Liver (tissue), 9 donors: ENCODE data around the gene CYP2C8. TPM values are rescaled to one million over a fixed set of nuclear protein-coding genes. Genes with fewer than 3 reads are reported as not detected.

Source experiments
- DNase-seq: peaks from one replicate; pipeline ENCODE4 v3.0.0-alpha.2; 2017; ENCODE audit warnings: low spot score
- H3K27ac ChIP-seq, 2 donors: one replicate each; pipeline ENCODE4 v1.7.0; 2013; ENCODE audit warnings: inconsistent platforms in 2 of 2, low read length in 2 of 2, control low read depth in 1 of 2, low read depth in 1 of 2, mild to moderate bottlenecking in 1 of 2
- H3K27me3 ChIP-seq, 4 donors: one replicate each; pipeline versions ENCODE4 v1.6.1 to v1.7.0; 2013; ENCODE audit warnings: low read length in 3 of 4, inconsistent platforms in 1 of 4, mild to moderate bottlenecking in 1 of 4, moderate library complexity in 1 of 4; ENCODE audit not compliant: control insufficient read depth in 4 of 4, insufficient read depth in 4 of 4
- H3K36me3 ChIP-seq, 4 donors: one replicate each; pipeline versions ENCODE4 v1.6.1 to v1.7.0; 2013; ENCODE audit warnings: low read length in 3 of 4, mild to moderate bottlenecking in 3 of 4, low read depth in 1 of 4, moderate library complexity in 1 of 4; ENCODE audit not compliant: control insufficient read depth in 4 of 4, insufficient read depth in 3 of 4
- H3K4me1 ChIP-seq, 4 donors: one replicate each; pipeline versions ENCODE4 v1.6.1 to v1.7.0; 2013; ENCODE audit warnings: low read length in 3 of 4, mild to moderate bottlenecking in 3 of 4, moderate library complexity in 1 of 4; ENCODE audit not compliant: control insufficient read depth in 4 of 4, insufficient read depth in 4 of 4
- H3K4me3 ChIP-seq, 3 donors: one replicate each; pipeline versions ENCODE4 v1.6.1 to v1.7.0; 2013; ENCODE audit warnings: low read length in 3 of 3, control low read depth in 1 of 3, low read depth in 1 of 3, mild to moderate bottlenecking in 1 of 3
- H3K9ac ChIP-seq, 2 donors: one replicate each; pipeline ENCODE4 v1.7.0; 2013; ENCODE audit warnings: low read length in 2 of 2, mild to moderate bottlenecking in 2 of 2, moderate library complexity in 2 of 2, control low read depth in 1 of 2, low read depth in 1 of 2
- H3K9me3 ChIP-seq, 4 donors: one replicate each; pipeline versions ENCODE4 v1.6.1 to v1.7.0; 2013; ENCODE audit warnings: low read length in 3 of 4; ENCODE audit not compliant: control insufficient read depth in 4 of 4
- CTCF ChIP-seq: fragments of 150-350 bp; IDR thresholded peaks from 2 replicates; pipeline ENCODE4 v1.5.1; 2017; ENCODE audit warnings: improper control_type of control experiment, low read depth, low read length; ENCODE audit not compliant: missing input control
- EGR1 ChIP-seq, 2 donors: IDR thresholded peaks; 2 replicates each; pipeline ENCODE4 v1.6.1; 2016 to 2018; ENCODE audit warnings: antibody characterized with exemption in 2 of 2, low read depth in 2 of 2
- FOXA1 ChIP-seq: IDR thresholded peaks from 2 replicates; pipeline ENCODE4 v1.6.1; 2016; ENCODE audit warnings: antibody characterized with exemption
- FOXA2 ChIP-seq: IDR thresholded peaks from 2 replicates; pipeline ENCODE4 v1.6.1; 2016; ENCODE audit warnings: antibody characterized with exemption
- GABPA ChIP-seq, 2 donors: IDR thresholded peaks in 1 of 2; conservative IDR thresholded peaks in 1 of 2; 2 replicates each; pipeline ENCODE4 v1.6.1; 2016; ENCODE audit warnings: antibody characterized with exemption in 2 of 2, mild to moderate bottlenecking in 1 of 2, moderate library complexity in 1 of 2
- HNF4A ChIP-seq, 2 donors: conservative IDR thresholded peaks; 2 replicates each; pipeline ENCODE4 v1.6.1; 2016; ENCODE audit warnings: antibody characterized with exemption in 2 of 2, mild to moderate bottlenecking in 2 of 2
- HNF4G ChIP-seq: IDR thresholded peaks from 2 replicates; pipeline ENCODE4 v1.6.1; 2016; ENCODE audit warnings: antibody characterized with exemption
- JUND ChIP-seq, 2 donors: IDR thresholded peaks; 2 replicates each; pipeline ENCODE4 v1.6.1; 2016; ENCODE audit warnings: antibody characterized with exemption in 2 of 2
- MAX ChIP-seq: IDR thresholded peaks from 2 replicates; pipeline ENCODE4 v1.6.1; 2016; ENCODE audit warnings: antibody characterized with exemption
- NR2F2 ChIP-seq: IDR thresholded peaks from 2 replicates; pipeline ENCODE4 v1.6.1; 2016; ENCODE audit warnings: antibody characterized with exemption
- RAD21 ChIP-seq, 2 donors: IDR thresholded peaks; 2 replicates each; pipeline ENCODE4 v1.6.1; 2016; ENCODE audit warnings: antibody characterized with exemption in 2 of 2, mild to moderate bottlenecking in 2 of 2
- RXRA ChIP-seq, 2 donors: IDR thresholded peaks; 2 replicates each; pipeline ENCODE4 v1.6.1; 2017 to 2018; ENCODE audit warnings: antibody characterized with exemption in 2 of 2, mild to moderate bottlenecking in 1 of 2
- SP1 ChIP-seq: IDR thresholded peaks from 2 replicates; pipeline ENCODE4 v1.6.1; 2018; ENCODE audit warnings: antibody characterized with exemption, mild to moderate bottlenecking
- TAF1 ChIP-seq: conservative IDR thresholded peaks from 2 replicates; pipeline ENCODE4 v1.6.1; 2016; ENCODE audit warnings: antibody characterized with exemption, mild to moderate bottlenecking
- YY1 ChIP-seq: IDR thresholded peaks from 2 replicates; pipeline ENCODE4 v1.6.1; 2016; ENCODE audit warnings: antibody characterized with exemption, mild to moderate bottlenecking
- WGBS: extraction: QIAGEN DNeasy Blood & Tissue Kit; methylation state at CpG from one replicate; pipeline ENCODE4 v1.1.7; 2013; 5-methylcytosine and 5-hydroxymethylcytosine counted together
- polyA plus RNA-seq, 2 donors: library from polyadenylated mRNA; stranded (reverse) in 1 of 2; unstranded in 1 of 2; fragments of 200-250 nt in 1 of 2; fragments of >200 nt in 1 of 2; fragmentation: Nextera tagmentation in 1 of 2; extraction: Ambion mirVana in 1 of 2; gene quantifications; one replicate each; pipeline versions ENCODE4 v1.2.1 to v1.2.3, GENCODE V29; 2013 to 2015
- total RNA-seq, 2 donors: library from RNA; depleted of rRNA; stranded (reverse); fragments of >200 nt; gene quantifications; one replicate each; pipeline ENCODE4 v1.2.3, GENCODE V29; 2014
- TF ChIP-seq, protein P1 (sequence below): IDR thresholded peaks from 2 replicates; pipeline ENCODE4 v1.6.1; 2016; ENCODE audit warnings: antibody characterized with exemption
- TF ChIP-seq, protein P2 (sequence below): IDR thresholded peaks from 2 replicates; pipeline ENCODE4 v1.6.1; 2016; ENCODE audit warnings: antibody characterized with exemption
- TF ChIP-seq, protein P3 (sequence below): IDR thresholded peaks from 2 replicates; pipeline ENCODE4 v1.6.1; 2016; ENCODE audit warnings: antibody characterized with exemption, mild to moderate bottlenecking
- donor health status: healthy.
- donor health status: healthy.
- donor health status: healthy.
- donor health status: healthy.
- donor health status: healthy.

CYP2C8 gene
- total and polyA plus RNA-seq, 4 donors = 0.33 to 1,126 (median 732) TPM

- peak overlapping the region; percentile 90 to 97 for H3K27ac ChIP-seq
- H3K4me1 ChIP-seq = peaks cover 0 to 8% (median 0%) of the 10 kb centered on the region in 4 donors
- H3K27me3 ChIP-seq = no peaks in the 10 kb centered on the region
- H3K9ac ChIP-seq = peak overlapping the region in 1 of 2 donors; percentile 65
- 86% methylated on average over 1 of the region's 1 CpG for WGBS
- TF ChIP-seq RAD21 (IDR thresholded peaks at IDR 0.05) = peak in 1 of 2 donors; percentile 38
- peak; percentile 42 for TF ChIP-seq YY1
- no peak for TF ChIP-seq EGR1 (IDR thresholded peaks at IDR 0.05; ENCODE audit: low read depth in 2 of 2)
- TF ChIP-seq, protein P1, sequence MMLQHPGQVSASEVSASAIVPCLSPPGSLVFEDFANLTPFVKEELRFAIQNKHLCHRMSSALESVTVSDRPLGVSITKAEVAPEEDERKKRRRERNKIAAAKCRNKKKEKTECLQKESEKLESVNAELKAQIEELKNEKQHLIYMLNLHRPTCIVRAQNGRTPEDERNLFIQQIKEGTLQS = peak; percentile 95
- TF ChIP-seq GABPA (IDR thresholded peaks at IDR 0.05 in 1 of 2, conservative IDR thresholded peaks at IDR 0.05 in 1 of 2) = peak in 1 of 2 donors; percentile 40
- TF ChIP-seq, protein P2, sequence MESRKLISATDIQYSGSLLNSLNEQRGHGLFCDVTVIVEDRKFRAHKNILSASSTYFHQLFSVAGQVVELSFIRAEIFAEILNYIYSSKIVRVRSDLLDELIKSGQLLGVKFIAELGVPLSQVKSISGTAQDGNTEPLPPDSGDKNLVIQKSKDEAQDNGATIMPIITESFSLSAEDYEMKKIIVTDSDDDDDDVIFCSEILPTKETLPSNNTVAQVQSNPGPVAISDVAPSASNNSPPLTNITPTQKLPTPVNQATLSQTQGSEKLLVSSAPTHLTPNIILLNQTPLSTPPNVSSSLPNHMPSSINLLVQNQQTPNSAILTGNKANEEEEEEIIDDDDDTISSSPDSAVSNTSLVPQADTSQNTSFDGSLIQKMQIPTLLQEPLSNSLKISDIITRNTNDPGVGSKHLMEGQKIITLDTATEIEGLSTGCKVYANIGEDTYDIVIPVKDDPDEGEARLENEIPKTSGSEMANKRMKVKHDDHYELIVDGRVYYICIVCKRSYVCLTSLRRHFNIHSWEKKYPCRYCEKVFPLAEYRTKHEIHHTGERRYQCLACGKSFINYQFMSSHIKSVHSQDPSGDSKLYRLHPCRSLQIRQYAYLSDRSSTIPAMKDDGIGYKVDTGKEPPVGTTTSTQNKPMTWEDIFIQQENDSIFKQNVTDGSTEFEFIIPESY = peak; percentile 77
- peak; percentile 98 to 100 for TF ChIP-seq JUND (IDR thresholded peaks at IDR 0.05)
- peak; percentile 49 for TF ChIP-seq FOXA2
- TF ChIP-seq HNF4A (conservative IDR thresholded peaks at IDR 0.05) = peak in 1 of 2 donors; percentile 72
- no peak for TF ChIP-seq HNF4G
- peak in 1 of 2 donors; percentile 76 for TF ChIP-seq RXRA (IDR thresholded peaks at IDR 0.05)
- TF ChIP-seq TAF1 = no peak
- TF ChIP-seq, protein P3, sequence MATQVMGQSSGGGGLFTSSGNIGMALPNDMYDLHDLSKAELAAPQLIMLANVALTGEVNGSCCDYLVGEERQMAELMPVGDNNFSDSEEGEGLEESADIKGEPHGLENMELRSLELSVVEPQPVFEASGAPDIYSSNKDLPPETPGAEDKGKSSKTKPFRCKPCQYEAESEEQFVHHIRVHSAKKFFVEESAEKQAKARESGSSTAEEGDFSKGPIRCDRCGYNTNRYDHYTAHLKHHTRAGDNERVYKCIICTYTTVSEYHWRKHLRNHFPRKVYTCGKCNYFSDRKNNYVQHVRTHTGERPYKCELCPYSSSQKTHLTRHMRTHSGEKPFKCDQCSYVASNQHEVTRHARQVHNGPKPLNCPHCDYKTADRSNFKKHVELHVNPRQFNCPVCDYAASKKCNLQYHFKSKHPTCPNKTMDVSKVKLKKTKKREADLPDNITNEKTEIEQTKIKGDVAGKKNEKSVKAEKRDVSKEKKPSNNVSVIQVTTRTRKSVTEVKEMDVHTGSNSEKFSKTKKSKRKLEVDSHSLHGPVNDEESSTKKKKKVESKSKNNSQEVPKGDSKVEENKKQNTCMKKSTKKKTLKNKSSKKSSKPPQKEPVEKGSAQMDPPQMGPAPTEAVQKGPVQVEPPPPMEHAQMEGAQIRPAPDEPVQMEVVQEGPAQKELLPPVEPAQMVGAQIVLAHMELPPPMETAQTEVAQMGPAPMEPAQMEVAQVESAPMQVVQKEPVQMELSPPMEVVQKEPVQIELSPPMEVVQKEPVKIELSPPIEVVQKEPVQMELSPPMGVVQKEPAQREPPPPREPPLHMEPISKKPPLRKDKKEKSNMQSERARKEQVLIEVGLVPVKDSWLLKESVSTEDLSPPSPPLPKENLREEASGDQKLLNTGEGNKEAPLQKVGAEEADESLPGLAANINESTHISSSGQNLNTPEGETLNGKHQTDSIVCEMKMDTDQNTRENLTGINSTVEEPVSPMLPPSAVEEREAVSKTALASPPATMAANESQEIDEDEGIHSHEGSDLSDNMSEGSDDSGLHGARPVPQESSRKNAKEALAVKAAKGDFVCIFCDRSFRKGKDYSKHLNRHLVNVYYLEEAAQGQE = peak; percentile 44
- TF ChIP-seq FOXA1 = no peak
- peak; percentile 6 for TF ChIP-seq SP1
- TF ChIP-seq CTCF = no peak
- peak; percentile 40 for TF ChIP-seq MAX
- no peak for TF ChIP-seq NR2F2
- no peak for DNase-seq
- peak overlapping the region in 1 of 3 donors; percentile 30 for H3K4me3 ChIP-seq
- peaks cover 0 to 1% (median 0%) of the 10 kb centered on the region in 4 donors for H3K9me3 ChIP-seq
- peaks cover 0 to 27% (median 27%) of the 10 kb centered on the region in 4 donors for H3K36me3 ChIP-seq
Measured at GRCh38 chr10:94991243-94991888, 77.9 kb downstream of the CYP2C8 start.
